Activated CD8-positive, alpha-beta memory T cell treated with anti-CD3 and anti-CD28 coated beads, Interleukin-2, amount 50 U/mL, for 48 hours (primary cell): Measurements from ENCODE around the gene NR1I3.

Experiments used
- DNase-seq: peaks from one replicate; pipeline ENCODE4 v3.0.0-alpha.2; 2020

The NR1I3 gene

GRCh38 chr1:161216945-161217712 is 20.9 kb downstream of the NR1I3 start:
- no peak for DNase-seq

DNA sequence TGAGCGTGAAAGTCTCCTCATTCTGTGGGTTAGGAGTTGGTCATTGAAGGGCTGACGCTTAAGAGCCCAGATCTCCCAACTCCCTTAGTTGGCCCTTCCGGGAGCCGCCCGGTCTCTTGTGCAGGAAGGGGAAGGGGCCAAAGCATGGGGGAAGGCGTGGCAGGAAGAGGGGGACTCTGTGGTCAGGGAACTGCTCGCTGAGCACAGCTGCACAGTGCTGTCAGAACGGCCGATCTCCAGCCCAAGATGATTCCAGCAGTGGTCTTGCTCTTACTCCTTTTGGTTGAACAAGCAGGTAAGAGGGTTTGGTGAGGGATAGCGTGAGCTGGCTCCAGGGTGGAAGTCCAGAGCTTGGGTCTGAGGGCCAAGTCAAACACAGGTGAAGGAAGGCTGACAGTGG is 22.9 kb downstream of the NR1I3 start, which contains the start of gene FCER1G:
Gene FCER1G, plus strand, starts transcription at position 220 of the 400 bp plus-strand sequence. Its CDS starts 27 bp downstream, at position 247.
- no peak for DNase-seq

GRCh38 chr1:161214369-161214768 is 23.6 kb downstream of the NR1I3 start:
- DNase-seq = no peak

- DNase-seq = peak; percentile 82
Observed at GRCh38 chr1:161209790-161210409, 28.1 kb downstream of the NR1I3 start.

GRCh38 chr1:161207173-161207572 is 30.8 kb downstream of the NR1I3 start:
- DNase-seq = no peak

DNA sequence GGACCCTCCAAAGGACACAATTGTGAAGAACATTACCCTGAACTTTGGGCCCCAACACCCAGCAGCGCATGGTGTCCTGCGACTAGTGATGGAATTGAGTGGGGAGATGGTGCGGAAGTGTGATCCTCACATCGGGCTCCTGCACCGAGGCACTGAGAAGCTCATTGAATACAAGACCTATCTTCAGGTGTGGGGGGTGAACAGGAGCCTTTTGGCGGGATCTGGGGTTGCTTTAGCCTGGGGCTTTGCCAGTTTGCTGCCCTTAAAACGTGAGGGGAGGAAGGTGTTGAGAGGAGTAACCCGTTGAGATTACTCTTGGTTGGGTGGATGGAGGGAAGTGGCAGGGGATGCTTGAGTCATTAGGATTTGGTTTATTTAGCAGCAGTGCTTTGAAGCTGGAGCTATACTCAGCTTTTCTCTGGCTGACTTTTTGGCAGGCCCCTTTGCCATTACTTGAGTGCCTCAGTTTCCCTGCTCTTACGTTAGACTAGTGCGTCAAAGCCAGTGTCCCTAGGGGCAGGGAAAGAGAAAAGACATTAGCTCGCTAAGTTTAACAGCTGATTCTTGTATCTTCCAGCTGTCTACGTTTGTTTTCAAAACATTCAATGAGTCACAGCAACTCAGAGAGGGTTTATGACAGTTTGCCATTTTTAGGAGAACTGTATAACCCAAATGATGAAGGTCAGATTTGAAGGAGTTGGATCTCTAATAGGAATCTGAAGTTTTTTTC is 31.4 kb downstream of the NR1I3 start:
- no peak for DNase-seq

DNA sequence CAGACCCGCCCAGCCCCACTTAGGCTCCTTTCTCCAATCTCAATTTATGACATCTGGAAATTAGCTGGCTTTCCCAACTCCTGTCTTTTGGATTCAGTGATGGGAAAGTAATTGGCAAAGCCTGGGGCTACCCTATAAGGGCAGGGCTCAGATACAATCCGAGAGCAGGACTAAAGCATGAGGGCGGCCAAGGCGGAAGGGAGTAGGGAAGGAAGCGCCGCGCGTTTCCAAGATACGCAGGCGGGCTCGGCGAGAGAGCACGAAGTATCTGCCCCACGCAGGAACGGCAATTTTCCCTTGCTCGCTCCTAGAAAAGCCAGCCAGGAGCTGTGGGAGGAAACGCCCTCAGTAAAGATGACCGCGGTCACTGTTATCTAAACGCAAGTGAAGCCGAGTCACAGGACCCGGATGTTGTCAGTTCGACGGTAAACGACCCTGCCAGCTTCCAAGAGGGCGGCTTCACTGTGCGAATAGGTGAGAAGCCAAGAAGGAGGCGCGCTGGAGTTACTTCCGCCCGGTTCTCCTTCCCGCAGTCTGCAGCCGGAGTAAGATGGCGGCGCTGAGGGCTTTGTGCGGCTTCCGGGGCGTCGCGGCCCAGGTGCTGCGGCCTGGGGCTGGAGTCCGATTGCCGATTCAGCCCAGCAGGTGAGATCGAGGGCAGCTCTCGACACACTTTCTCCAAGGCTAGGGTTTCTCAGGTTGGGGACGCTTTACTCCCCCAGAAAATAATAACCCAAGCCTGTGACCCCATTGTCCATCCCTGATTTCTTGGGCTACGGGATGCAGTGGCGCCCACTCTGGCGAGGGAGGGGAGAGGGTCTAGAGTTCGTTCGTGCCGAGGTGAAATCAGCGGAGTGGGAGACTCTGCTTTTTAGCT is 35.9 kb downstream of the NR1I3 start, which contains the start of gene NDUFS2:
Gene NDUFS2, plus strand, starts transcription at position 532 of the 877 bp plus-strand sequence. Its CDS starts 19 bp downstream, at position 551.
- peak; percentile 93 for DNase-seq

GRCh38 chr1:161200992-161201835 is 36.8 kb downstream of the NR1I3 start:
- no peak for DNase-seq

DNA sequence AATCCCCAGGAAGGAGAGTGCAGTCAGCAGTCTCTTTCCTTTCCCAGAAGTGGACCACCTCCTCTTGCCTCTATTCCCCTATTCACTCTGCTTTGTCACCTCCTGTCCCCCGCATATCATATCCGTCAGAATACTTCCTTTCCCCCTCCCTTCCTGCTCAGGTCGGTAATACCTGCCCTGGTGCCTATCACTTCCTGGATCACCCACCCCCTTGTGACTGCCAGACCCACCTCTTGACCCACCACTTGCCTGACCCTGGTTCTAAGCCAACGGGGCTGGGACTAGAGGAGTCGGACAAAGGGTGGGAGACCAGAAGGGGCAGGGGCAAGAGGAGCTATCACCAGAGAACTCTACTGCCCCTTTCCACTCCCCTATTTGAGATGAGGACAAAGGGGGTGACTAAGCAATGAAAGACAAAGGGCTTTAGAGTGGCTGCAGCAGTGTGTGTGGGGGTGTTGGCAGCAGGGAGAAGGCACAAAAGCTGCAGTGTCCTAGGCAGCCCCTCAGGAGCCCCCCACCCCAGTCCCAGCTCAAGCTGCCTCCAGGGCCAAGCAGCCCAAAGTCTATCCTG is 37.5 kb downstream of the NR1I3 start:
- DNase-seq = no peak

DNA sequence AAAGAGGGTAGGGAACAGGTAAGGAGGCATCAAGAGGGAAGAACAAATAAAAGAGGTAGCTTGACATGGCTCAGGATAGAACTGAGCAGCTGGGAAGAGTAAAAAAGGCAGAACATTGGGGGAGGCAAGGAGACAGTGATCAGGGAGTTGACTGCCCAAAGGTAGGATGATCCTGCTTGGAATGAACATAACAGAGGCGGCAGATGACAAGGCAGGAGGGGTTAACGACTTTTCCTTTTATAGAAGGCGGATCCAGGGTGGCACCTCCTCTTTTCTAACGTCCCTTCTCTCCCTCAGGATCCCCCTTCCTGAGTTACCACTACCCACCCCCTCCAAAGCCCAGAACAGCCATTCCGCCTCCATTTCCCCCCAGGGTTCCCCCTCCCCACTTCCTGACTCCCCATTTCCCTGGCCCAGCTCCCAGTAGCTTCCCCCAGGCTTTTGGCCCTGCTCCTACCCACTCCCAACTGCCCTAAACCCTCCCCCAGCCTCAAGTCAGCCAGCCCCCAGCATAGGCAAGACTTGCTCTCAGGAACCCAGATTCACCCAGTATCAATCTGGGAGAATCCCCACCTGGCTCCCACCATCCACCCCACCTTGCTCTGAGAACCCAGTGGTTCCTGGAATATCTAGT is 38.4 kb downstream of the NR1I3 start:
- no peak for DNase-seq

GRCh38 chr1:161198897-161199431 is 39.0 kb downstream of the NR1I3 start, which contains the start of gene ADAMTS4:
TSS of gene ADAMTS4 (minus strand) at chr1:161199054. CDS start at chr1:161198627, 427 bp downstream.
- DNase-seq = no peak

GRCh38 chr1:161198194-161198896 is 39.7 kb downstream of the NR1I3 start:
- DNase-seq = no peak

DNA sequence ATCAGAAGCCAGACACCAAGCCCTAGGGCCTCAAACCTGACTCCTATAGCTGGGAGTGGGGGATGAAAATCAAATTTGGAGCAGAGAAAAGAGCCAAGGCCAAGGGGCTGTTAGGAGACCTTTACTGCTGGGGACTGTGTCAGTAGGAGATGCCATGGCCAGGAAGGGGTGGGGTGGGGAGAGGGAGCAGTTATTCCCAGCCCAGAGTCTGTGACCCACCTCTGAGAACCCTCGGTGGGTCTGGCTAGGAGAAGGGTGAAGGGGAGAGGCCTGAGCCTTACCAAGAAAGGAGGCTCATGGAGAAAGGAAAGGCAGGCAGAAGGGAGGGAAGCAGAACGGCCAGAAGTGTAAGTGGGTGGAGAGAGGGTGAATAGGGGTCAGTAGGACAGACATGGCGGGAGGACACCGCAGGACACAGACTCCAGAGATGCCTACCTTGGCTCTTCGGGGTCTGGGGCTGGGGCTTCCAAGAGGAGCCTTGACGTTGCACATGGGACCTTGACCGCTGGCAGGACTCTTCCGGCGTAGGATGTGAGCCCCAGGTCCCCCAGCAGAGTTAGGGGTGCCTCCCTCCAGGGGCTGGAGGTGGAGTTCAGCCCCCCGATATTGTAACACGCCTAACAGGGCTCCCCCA is 40.3 kb downstream of the NR1I3 start:
- DNase-seq = no peak

GRCh38 chr1:161196521-161197451 is 41.2 kb downstream of the NR1I3 start:
- no peak for DNase-seq

DNA sequence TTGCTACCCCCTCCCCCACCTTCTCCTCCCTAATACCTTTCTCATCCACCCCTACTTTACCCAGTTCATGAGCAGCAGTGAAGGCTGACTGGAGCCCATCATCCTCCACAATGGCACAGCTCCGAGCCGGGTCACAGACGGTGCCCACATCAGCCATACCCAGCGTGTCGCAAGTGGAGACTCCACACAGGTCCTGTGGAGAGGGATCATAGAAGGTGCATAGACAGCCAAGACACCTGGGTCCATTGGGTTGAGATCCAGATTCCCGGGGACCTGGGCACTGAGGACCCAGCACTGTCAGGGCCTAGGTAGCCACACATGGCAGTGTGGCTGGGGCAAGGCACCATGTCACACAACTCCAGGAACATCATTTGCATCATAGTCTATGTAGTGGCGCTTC is 41.9 kb downstream of the NR1I3 start:
- DNase-seq = no peak

GRCh38 chr1:161195171-161195570 is 42.8 kb downstream of the NR1I3 start:
- no peak for DNase-seq

DNA sequence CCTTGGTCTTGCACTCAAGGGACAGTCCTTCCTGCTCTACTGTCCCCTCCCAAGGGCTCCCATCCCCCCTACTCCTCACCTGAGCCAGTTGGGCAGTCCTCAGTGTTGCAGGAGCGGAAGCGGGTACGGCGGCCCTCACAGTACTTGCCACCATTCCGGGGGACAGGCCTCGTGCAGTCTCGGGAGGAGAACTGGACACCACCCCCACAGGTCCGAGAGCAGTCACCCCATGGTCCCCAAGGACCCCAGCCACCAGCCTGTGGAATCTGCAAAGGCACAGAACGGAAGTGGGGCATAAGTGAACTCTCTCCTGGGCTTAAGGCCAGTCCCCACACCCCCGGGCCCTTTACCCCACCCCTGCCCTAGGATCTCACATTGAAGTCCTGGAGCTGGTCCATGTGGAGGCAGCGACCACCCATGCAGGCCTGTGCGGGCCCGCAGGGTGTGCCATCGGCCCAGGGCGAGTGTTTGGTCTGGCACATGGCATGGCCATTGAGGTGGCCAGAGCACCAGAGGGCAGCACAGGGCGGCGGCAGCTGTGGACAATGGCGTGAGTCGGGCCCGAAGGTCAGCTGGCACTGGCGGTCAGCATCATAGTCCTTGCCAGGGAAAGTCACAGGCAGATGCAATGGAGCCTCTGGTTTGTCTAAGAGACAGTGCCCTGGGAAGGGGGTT is 44.3 kb downstream of the NR1I3 start:
- no peak for DNase-seq
